WTC11 (cell line): ENCODE results near the gene RABL3.

Source experiments
- FOXK1 ChIP-seq: sonication (generic); formaldehyde crosslinking; IDR thresholded peaks from 2 replicates; pipeline ENCODE4 v1.8.0; 2022; ENCODE audit warnings: mild to moderate bottlenecking, moderate library complexity, missing genetic modification reagents
- TF ChIP-seq, protein P1 (sequence below): fragments of 200-600 bp; IDR thresholded peaks from 2 replicates; pipeline ENCODE4 v1.8.0; 2022; ENCODE audit warnings: antibody characterized with exemption

DNA sequence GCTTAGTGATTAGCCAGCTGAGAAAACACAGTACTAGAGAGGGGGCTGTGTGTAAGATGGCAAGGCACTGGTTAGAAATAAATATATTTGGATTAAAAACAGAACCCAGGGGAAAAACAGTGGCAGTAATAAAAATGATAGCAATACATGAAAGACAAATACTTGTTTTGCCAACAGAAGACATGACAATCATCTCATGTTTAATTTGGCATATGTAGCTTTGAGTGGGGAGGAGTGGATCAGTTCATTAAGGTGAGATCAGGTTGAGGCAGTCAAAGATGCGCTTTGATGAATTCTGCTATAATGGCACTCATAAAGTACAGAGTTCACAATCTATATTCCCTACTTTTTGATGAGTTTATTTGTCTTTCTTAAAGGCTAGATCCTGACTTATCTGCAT, 56.9 kb downstream of the RABL3 start:
- TF ChIP-seq, protein P1, sequence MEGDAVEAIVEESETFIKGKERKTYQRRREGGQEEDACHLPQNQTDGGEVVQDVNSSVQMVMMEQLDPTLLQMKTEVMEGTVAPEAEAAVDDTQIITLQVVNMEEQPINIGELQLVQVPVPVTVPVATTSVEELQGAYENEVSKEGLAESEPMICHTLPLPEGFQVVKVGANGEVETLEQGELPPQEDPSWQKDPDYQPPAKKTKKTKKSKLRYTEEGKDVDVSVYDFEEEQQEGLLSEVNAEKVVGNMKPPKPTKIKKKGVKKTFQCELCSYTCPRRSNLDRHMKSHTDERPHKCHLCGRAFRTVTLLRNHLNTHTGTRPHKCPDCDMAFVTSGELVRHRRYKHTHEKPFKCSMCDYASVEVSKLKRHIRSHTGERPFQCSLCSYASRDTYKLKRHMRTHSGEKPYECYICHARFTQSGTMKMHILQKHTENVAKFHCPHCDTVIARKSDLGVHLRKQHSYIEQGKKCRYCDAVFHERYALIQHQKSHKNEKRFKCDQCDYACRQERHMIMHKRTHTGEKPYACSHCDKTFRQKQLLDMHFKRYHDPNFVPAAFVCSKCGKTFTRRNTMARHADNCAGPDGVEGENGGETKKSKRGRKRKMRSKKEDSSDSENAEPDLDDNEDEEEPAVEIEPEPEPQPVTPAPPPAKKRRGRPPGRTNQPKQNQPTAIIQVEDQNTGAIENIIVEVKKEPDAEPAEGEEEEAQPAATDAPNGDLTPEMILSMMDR = no peak
- TF ChIP-seq FOXK1 (CRISPR knock-in tag) = no peak
